Subcutaneous abdominal adipose tissue (tissue), 5 donors: ENCODE measurements around the gene AKAP10.

Experiments used
- H3K27ac ChIP-seq: one replicate; pipeline ENCODE4 v1.7.0; 2013; ENCODE audit warnings: low read depth, mild to moderate bottlenecking, inconsistent platforms, low read length, moderate library complexity
- H3K27me3 ChIP-seq, 5 donors: one replicate each; pipeline ENCODE4 v1.7.0; 2013; ENCODE audit warnings: low read length in 5 of 5, inconsistent platforms in 1 of 5; ENCODE audit not compliant: control insufficient read depth in 5 of 5, insufficient read depth in 4 of 5
- H3K36me3 ChIP-seq, 5 donors: one replicate each; pipeline ENCODE4 v1.7.0; 2013; ENCODE audit warnings: low read length in 5 of 5; ENCODE audit not compliant: control insufficient read depth in 5 of 5, insufficient read depth in 5 of 5
- H3K4me1 ChIP-seq, 5 donors: one replicate each; pipeline ENCODE4 v1.7.0; 2013; ENCODE audit warnings: low read length in 5 of 5, mild to moderate bottlenecking in 3 of 5, moderate library complexity in 1 of 5; ENCODE audit not compliant: control insufficient read depth in 5 of 5, insufficient read depth in 5 of 5
- H3K4me3 ChIP-seq, 5 donors: one replicate each; pipeline ENCODE4 v1.7.0; 2013; ENCODE audit warnings: low read length in 5 of 5, low read depth in 1 of 5
- H3K9ac ChIP-seq, 5 donors: one replicate each; pipeline ENCODE4 v1.7.0; 2013; ENCODE audit warnings: low read length in 5 of 5, mild to moderate bottlenecking in 4 of 5, moderate library complexity in 3 of 5
- H3K9me3 ChIP-seq, 5 donors: one replicate each; pipeline ENCODE4 v1.7.0; 2013; ENCODE audit warnings: low read length in 5 of 5; ENCODE audit not compliant: control insufficient read depth in 5 of 5
- donor health status: healthy.
- donor health status: healthy.
- donor health status: healthy.
- donor health status: healthy.
- donor health status: healthy.

The AKAP10 gene

DNA sequence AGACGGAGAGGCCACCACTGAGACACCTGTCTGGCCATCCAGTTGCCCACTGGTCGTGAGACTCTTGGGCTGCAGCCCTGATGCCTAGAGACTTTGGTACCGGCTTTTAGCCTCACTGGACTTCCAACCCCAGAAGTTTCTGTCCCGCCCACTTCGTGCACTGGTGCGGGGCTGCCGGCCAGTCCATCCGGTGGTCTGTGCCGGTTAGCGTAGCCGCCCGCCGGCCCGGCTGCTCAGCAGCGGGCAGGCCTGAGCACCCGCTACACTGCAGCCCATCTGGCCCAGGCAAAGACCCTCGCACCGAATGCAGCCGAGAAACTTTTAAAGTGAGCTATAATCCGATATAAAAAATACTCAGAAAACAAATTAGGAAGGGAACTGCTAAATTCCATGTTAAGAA lies 30.7 kb downstream of the AKAP10 start:
- no peaks in the 10 kb centered on the region for H3K27me3 ChIP-seq
- no peak overlapping the region for H3K4me3 ChIP-seq
- peaks cover 14 to 26% (median 20%) of the 10 kb centered on the region in 5 donors for H3K36me3 ChIP-seq
- no peak overlapping the region for H3K27ac ChIP-seq
- no peak overlapping the region for H3K9ac ChIP-seq
- no peaks in the 10 kb centered on the region for H3K9me3 ChIP-seq
- H3K4me1 ChIP-seq, result peaks cover 0 to 10% (median 7%) of the 10 kb centered on the region in 5 donors

DNA sequence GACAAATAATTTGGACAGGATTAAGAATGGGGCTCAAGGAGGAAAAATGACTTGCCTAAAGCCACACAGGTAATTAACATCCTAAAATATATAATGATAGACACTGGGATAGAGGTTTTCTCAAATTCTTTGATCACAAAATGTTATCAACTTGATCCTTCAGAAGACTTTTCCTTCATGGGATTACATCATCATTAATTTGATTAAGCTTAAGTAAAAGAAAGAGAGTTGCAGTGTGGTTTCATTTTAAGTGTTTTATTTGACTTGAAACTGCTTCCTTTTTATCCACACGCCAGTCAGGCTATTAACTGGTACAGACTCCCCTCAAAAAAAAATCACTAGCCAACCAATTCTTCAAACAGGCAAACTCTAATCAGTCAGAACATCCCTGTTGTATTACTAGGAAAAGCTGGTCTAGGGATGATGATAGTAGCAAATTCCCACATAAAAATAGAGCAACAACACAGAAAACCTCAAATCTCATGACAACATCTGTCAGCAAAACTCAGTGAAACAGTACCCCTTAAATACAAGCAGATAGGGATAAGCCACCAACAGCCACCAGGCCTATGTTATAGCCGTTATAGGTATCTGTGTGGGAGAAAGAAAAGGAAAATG lies 32.5 kb downstream of the AKAP10 start:
- Histone ChIP-seq H3K4me1 (peaks cover 0 to 10% (median 7%) of the 10 kb centered on the region in 5 donors), H3K36me3 (peaks cover 25 to 33% (median 31%) of the 10 kb centered on the region in 5 donors), H3K9ac (no peak overlapping the region), H3K27ac (no peak overlapping the region), H3K9me3 (no peaks in the 10 kb centered on the region), H3K27me3 (no peaks in the 10 kb centered on the region), H3K4me3 (no peak overlapping the region)

DNA sequence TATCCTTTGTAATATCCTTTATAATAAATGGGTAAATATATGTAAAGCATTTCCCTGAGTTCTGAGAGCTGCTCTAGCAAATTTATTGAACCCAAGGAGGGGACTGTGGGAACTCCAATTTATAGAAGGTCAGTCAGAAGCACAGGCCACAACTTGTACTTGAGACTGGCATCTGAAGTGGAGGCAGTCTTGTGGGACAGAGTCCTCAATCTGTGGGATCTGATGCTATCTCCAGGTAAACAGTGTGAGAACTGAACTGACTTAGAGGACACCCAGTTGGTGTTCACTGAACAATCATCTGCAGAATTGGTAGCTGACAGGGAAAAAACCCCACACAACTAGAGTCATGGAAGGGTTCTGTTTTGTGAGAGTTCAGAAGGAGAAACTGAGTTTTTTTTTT lies 34.0 kb downstream of the AKAP10 start:
- Histone ChIP-seq H3K4me1 (peaks cover 0 to 7% (median 6%) of the 10 kb centered on the region in 5 donors), H3K9me3 (no peaks in the 10 kb centered on the region), H3K9ac (no peak overlapping the region), H3K27me3 (no peaks in the 10 kb centered on the region), H3K27ac (no peak overlapping the region), H3K36me3 (peaks cover 34 to 46% (median 42%) of the 10 kb centered on the region in 5 donors), H3K4me3 (no peak overlapping the region)

DNA sequence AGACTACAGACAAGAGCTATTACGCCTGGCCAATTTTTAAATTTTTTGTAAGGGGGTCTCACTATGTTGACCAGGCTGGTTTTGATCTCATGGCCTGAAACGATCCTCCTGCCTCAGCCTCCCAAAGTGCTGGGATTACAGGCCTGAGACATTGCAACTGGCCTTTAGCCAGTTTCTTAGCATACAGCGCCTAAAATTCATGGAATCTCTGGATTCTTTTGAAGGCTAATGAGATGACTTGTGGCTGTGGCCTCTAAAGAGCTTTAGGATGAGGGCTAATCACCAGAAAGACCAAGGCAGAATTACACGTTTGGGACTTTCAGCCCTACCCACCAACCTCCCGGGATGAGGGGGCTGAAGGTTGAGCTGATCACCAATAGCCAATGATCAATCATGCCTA lies 34.6 kb downstream of the AKAP10 start:
- Histone ChIP-seq H3K9me3 (no peaks in the 10 kb centered on the region), H3K9ac (no peak overlapping the region), H3K36me3 (peaks cover 37 to 52% (median 45%) of the 10 kb centered on the region in 5 donors), H3K27ac (no peak overlapping the region), H3K27me3 (no peaks in the 10 kb centered on the region), H3K4me3 (no peak overlapping the region), H3K4me1 (peaks cover 0 to 1% (median under 1%) of the 10 kb centered on the region in 5 donors)

DNA sequence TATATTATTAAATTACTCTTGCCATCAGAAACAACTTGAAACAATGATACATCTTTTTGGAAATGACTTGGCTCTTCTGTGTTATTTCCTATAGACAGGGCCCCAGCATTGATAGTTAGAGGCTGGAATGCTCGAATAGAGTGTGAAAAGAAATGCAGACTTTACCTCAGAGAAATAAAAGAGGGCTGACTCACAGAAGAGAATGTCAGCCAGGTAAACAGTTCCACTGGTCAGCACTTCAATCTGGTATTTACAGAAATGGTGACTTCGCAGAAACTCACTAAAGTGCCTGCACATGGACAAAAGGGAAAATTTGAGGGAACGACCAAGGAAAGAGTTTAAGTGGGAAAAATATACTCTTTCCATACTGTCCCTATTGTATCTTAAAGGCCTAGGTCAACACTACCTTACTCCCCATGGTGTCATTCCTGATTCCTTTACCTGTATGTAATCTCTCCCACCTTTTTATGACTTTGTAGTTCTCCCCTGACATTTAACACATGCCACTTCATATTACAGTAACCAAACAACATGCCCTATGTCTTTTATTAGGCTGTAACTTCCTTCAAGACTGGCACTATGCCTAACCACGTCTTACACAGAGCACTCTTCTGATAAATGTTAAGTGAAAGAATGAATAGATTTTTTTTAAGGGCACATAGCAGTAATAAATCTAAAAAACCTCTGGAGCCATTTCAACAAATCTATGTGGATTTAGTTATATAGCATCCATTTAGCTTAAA lies 36.7 kb downstream of the AKAP10 start:
- Histone ChIP-seq H3K9ac (no peak overlapping the region), H3K36me3 (peaks cover 34 to 59% (median 45%) of the 10 kb centered on the region in 5 donors), H3K4me1 (no peaks in the 10 kb centered on the region), H3K27ac (no peak overlapping the region), H3K9me3 (no peaks in the 10 kb centered on the region), H3K4me3 (no peak overlapping the region), H3K27me3 (no peaks in the 10 kb centered on the region)

DNA sequence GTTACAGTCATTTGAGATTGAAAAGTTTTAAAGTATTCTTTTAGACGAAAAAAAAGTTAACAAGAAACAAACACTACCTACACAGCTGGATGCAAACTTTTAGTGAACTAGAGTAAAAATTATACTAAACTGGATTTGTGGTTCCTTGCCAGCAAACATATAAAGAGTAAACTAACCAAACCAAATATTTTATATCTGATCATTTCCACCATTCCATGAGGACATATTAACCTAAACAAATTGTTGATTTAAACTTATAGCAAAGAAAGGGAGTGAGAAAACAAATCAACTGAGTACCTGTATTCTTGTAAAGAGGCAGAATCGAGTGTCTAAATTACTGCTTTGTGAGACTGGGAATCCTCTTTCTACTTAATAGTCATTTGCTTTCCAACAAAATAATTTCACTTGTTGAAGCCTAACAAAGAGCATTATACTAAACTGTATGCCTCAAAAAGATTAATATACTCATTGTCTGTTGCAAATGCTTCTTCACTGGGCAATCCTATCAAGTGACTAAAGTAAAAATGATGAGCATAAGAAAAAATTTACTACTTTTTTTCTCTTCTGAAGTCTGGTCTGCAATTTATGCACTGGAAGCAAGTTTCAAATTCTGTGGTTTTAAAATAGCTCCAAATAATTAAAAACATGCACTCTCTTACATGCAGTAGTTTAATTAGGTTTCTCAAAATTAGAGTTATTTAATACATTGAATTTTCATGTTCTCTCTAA lies 37.5 kb downstream of the AKAP10 start:
- Histone ChIP-seq H3K36me3 (peaks cover 38 to 56% (median 47%) of the 10 kb centered on the region in 5 donors), H3K4me1 (no peaks in the 10 kb centered on the region), H3K27ac (no peak overlapping the region), H3K9me3 (no peaks in the 10 kb centered on the region), H3K4me3 (no peak overlapping the region), H3K9ac (no peak overlapping the region), H3K27me3 (no peaks in the 10 kb centered on the region)

DNA sequence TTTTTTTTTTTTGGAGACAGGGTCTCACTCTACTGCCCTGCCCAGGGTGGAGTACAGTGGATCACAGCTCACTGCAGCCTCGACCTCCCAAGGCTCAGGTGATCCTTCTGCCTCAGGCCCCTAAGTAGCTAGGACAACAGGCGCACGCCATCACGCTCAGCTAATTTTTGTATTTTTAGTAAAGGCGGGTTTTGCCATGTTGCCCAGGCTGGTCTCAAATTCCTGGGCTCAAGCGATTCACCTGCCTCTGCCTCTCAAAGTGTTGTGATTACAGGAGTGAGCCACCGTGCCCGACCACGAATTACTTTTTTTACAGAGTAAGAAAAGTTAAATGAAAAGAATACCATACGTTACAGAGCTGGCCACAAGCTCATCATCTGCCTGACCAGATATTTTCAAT lies 38.9 kb downstream of the AKAP10 start:
- Histone ChIP-seq H3K9ac (no peak overlapping the region), H3K27me3 (no peaks in the 10 kb centered on the region), H3K27ac (no peak overlapping the region), H3K36me3 (peaks cover 49 to 63% (median 51%) of the 10 kb centered on the region in 5 donors), H3K4me3 (no peak overlapping the region), H3K4me1 (no peaks in the 10 kb centered on the region), H3K9me3 (no peaks in the 10 kb centered on the region)

DNA sequence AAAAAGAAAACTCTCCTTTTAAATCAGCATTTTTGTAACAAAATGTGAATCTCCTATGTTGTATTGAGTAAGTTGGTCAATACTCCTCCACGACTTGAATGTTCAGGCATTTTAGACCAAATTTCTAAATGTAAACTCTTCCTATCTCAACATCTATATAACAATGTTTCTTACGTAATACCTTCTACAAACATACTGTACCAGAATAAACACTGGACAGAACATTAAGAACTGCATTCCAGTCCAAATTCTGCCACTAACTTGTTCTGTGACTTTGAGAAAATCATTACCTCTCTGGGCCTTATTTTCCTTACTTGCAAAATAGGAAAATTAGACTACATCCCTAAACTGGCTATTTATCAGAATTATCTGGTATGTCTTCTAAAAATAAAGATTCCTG lies 40.1 kb downstream of the AKAP10 start:
- H3K4me3 ChIP-seq, result no peak overlapping the region
- no peaks in the 10 kb centered on the region for H3K9me3 ChIP-seq
- H3K4me1 ChIP-seq, result no peaks in the 10 kb centered on the region
- H3K27ac ChIP-seq, result no peak overlapping the region
- peaks cover 46 to 61% (median 55%) of the 10 kb centered on the region in 5 donors for H3K36me3 ChIP-seq
- no peaks in the 10 kb centered on the region for H3K27me3 ChIP-seq
- no peak overlapping the region for H3K9ac ChIP-seq

DNA sequence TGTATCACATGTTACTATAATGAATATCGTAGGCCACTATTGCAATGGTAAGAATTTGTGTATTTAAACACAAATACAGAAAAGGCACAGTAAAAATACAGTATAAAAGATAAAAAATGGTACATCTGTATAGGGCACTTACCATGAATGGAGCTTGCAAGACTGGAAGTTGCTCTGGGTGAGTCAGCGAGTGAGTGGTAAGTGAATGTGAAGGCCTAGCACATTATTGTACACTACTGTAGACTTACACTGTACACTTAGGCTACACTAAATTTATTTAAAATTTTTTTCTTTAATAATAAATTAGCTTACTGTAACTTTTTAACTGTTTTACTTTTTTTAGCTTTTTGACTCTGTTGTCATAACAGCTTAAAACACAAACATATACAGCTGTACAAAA lies 42.5 kb downstream of the AKAP10 start:
- H3K36me3 ChIP-seq, result peaks cover 39 to 73% (median 58%) of the 10 kb centered on the region in 5 donors

DNA sequence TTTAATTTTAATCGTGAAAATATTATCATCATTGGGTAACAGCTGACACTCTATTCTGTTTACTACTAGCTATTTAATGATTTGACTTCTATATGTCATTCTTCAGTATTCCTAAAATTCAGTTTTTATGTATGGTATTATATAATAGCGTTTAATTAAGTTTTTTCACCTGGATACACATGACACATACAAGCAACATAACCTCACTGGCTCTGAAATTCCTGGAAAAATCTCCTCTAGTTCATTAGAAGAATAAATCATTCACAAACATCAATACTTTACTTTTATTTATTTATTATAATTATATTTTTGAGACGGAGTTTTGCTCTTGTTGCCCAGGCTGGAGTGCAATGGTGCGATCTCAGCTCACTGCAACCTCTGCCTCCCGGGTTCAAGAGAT lies 44.0 kb downstream of the AKAP10 start:
- Histone ChIP-seq H3K27ac (no peak overlapping the region), H3K9me3 (no peaks in the 10 kb centered on the region), H3K27me3 (no peaks in the 10 kb centered on the region), H3K9ac (no peak overlapping the region), H3K4me3 (no peak overlapping the region), H3K4me1 (no peaks in the 10 kb centered on the region), H3K36me3 (peaks cover 36 to 74% (median 54%) of the 10 kb centered on the region in 5 donors)

More for the DNA sequence above, 42.5 kb downstream of the AKAP10 start:
- no peak overlapping the region for H3K4me3 ChIP-seq
- no peak overlapping the region for H3K27ac ChIP-seq
- H3K4me1 ChIP-seq, result no peaks in the 10 kb centered on the region
- H3K9ac ChIP-seq, result no peak overlapping the region
- no peaks in the 10 kb centered on the region for H3K9me3 ChIP-seq
- H3K27me3 ChIP-seq, result no peaks in the 10 kb centered on the region
